ENCODE results near the gene FOSB. TPM values are rescaled to one million over a fixed set of nuclear protein-coding genes. Genes with fewer than 3 reads are reported as not detected.

Gene FOSB
- total and polyA plus RNA-seq, 9 of the 15 experiments (the other 6 are each of a cell fraction or from before 2014, with no cell fraction given): 0.11 to 2.7 (median 0.73) TPM

GRCh38 chr19:45485305-45486077 is 17.7 kb downstream of the FOSB start (continued):
- TF ChIP-seq ZNF589 (CRISPR knock-in tag; IDR thresholded peaks at IDR 0.05; ENCODE audit: low read depth) (peak; percentile 91), BCOR (IDR thresholded peaks at IDR 0.05) (no peak), AFF1 (IDR thresholded peaks at IDR 0.05; ENCODE audit: low read depth in 1 of 2, partially characterized antibody in 2 of 2) (peak; percentile 62 to 99), SREBF1 (IDR thresholded peaks at IDR 0.05; ENCODE audit: borderline replicate concordance, low read depth, low read length) (peak; percentile 78; the same call in 1 of the 2 replicates), NFATC3 (IDR thresholded peaks at IDR 0.05) (no peak), NBN (IDR thresholded peaks at IDR 0.05; ENCODE audit: low read depth) (no peak), USF2 (CRISPR knock-in tag; IDR thresholded peaks at IDR 0.05) (no peak), RFX5 (IDR thresholded peaks at IDR 0.05; ENCODE audit: low read depth, low read length) (no peak), FUS (optimal IDR thresholded peaks at IDR 0.05; ENCODE audit: low read depth, low read length) (no peak), ZFX (CRISPR knock-in tag; IDR thresholded peaks at IDR 0.05) (peak; percentile 40; the same call in 1 of the 2 replicates), SMAD3 (CRISPR knock-in tag; conservative IDR thresholded peaks at IDR 0.05) (no peak), CXXC5 (CRISPR knock-in tag; IDR thresholded peaks at IDR 0.05) (peak; percentile 50; the same call in 1 of the 2 replicates)
- TF ChIP-seq, protein P1, sequence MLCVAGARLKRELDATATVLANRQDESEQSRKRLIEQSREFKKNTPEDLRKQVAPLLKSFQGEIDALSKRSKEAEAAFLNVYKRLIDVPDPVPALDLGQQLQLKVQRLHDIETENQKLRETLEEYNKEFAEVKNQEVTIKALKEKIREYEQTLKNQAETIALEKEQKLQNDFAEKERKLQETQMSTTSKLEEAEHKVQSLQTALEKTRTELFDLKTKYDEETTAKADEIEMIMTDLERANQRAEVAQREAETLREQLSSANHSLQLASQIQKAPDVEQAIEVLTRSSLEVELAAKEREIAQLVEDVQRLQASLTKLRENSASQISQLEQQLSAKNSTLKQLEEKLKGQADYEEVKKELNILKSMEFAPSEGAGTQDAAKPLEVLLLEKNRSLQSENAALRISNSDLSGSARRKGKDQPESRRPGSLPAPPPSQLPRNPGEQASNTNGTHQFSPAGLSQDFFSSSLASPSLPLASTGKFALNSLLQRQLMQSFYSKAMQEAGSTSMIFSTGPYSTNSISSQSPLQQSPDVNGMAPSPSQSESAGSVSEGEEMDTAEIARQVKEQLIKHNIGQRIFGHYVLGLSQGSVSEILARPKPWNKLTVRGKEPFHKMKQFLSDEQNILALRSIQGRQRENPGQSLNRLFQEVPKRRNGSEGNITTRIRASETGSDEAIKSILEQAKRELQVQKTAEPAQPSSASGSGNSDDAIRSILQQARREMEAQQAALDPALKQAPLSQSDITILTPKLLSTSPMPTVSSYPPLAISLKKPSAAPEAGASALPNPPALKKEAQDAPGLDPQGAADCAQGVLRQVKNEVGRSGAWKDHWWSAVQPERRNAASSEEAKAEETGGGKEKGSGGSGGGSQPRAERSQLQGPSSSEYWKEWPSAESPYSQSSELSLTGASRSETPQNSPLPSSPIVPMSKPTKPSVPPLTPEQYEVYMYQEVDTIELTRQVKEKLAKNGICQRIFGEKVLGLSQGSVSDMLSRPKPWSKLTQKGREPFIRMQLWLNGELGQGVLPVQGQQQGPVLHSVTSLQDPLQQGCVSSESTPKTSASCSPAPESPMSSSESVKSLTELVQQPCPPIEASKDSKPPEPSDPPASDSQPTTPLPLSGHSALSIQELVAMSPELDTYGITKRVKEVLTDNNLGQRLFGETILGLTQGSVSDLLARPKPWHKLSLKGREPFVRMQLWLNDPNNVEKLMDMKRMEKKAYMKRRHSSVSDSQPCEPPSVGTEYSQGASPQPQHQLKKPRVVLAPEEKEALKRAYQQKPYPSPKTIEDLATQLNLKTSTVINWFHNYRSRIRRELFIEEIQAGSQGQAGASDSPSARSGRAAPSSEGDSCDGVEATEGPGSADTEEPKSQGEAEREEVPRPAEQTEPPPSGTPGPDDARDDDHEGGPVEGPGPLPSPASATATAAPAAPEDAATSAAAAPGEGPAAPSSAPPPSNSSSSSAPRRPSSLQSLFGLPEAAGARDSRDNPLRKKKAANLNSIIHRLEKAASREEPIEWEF (CRISPR knock-in tag; IDR thresholded peaks at IDR 0.05): no peak
- TF ChIP-seq, protein P2, sequence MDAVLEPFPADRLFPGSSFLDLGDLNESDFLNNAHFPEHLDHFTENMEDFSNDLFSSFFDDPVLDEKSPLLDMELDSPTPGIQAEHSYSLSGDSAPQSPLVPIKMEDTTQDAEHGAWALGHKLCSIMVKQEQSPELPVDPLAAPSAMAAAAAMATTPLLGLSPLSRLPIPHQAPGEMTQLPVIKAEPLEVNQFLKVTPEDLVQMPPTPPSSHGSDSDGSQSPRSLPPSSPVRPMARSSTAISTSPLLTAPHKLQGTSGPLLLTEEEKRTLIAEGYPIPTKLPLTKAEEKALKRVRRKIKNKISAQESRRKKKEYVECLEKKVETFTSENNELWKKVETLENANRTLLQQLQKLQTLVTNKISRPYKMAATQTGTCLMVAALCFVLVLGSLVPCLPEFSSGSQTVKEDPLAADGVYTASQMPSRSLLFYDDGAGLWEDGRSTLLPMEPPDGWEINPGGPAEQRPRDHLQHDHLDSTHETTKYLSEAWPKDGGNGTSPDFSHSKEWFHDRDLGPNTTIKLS (IDR thresholded peaks at IDR 0.05; ENCODE audit: borderline replicate concordance, low read depth): peak; percentile 72; the same call in 1 of the 2 replicates
